Measurements from ENCODE around the gene FGA. TPM values are rescaled to one million over a fixed set of nuclear protein-coding genes. Genes with fewer than 3 reads are reported as not detected.
"Not testable (repeated sequence)": the region's sequence is repeated elsewhere in the genome, so short reads cannot be mapped to it uniquely, and the experiment has no call there.

FGA gene
- polyA plus RNA-seq, 1 donor from 2014 or later, result not detected

- H3K27me3 Mint-ChIP-seq, result peaks cover 1% of the 10 kb centered on the region
- H3K4me1 Mint-ChIP-seq, result peaks cover 7 to 15% (median 12%) of the 10 kb centered on the region in 3 donors
- no peak overlapping the region for H3K27ac Mint-ChIP-seq
- no peaks in the 10 kb centered on the region for H3K9me3 Mint-ChIP-seq
- H3K36me3 Mint-ChIP-seq, result no peaks in the 10 kb centered on the region
- H3K4me3 Mint-ChIP-seq, result no peak overlapping the region
Measured at GRCh38 chr4:154614306-154614705, 23.8 kb upstream of the FGA start.

- H3K4me3 Mint-ChIP-seq, result no peak within 1 kb of the TSS
- peaks cover 6% of the 10 kb centered on the region for H3K27me3 Mint-ChIP-seq
- H3K9me3 Mint-ChIP-seq, result no peaks in the 10 kb centered on the region
- no peaks in the 10 kb centered on the region for H3K36me3 Mint-ChIP-seq
- no peak within 1 kb of the TSS for H3K27ac Mint-ChIP-seq
- H3K4me1 Mint-ChIP-seq, result peaks cover 7 to 12% (median 11%) of the 10 kb centered on the region in 3 donors
Measured at GRCh38 chr4:154612472-154613414, 22.2 kb upstream of the FGA start, which contains the start of gene FGG. Gene FGG (minus strand): TSS chr4:154612656. CDS start chr4:154612609, 47 bp downstream.

- peaks cover 6% of the 10 kb centered on the region for H3K27me3 Mint-ChIP-seq
- no peaks in the 10 kb centered on the region for H3K9me3 Mint-ChIP-seq
- H3K4me1 Mint-ChIP-seq, result peaks cover 4 to 7% (median 6%) of the 10 kb centered on the region in 3 donors
- no peaks in the 10 kb centered on the region for H3K36me3 Mint-ChIP-seq
- no peak overlapping the region for H3K4me3 Mint-ChIP-seq
- H3K27ac Mint-ChIP-seq, result no peak overlapping the region
Measured at GRCh38 chr4:154611833-154612232, 21.3 kb upstream of the FGA start.

- Mint-ChIP-seq H3K4me1 (no peaks in the 10 kb centered on the region), H3K9me3 (no peaks in the 10 kb centered on the region), H3K27ac (no peak overlapping the region), H3K27me3 (peaks cover 5% of the 10 kb centered on the region), H3K36me3 (no peaks in the 10 kb centered on the region), H3K4me3 (no peak overlapping the region)
Measured at GRCh38 chr4:154610582-154610981, 20.0 kb upstream of the FGA start.

- Mint-ChIP-seq H3K4me1 (no peaks in the 10 kb centered on the region), H3K27ac (no peak overlapping the region), H3K27me3 (peaks cover 8% of the 10 kb centered on the region), H3K36me3 (peaks cover 2% of the 10 kb centered on the region), H3K4me3 (no peak overlapping the region), H3K9me3 (no peaks in the 10 kb centered on the region)
Measured at GRCh38 chr4:154609532-154609931, 19.0 kb upstream of the FGA start.

- peaks cover 2% of the 10 kb centered on the region for H3K36me3 Mint-ChIP-seq
- H3K27me3 Mint-ChIP-seq, result peaks cover 8% of the 10 kb centered on the region
- no peak overlapping the region for H3K4me3 Mint-ChIP-seq
- no peaks in the 10 kb centered on the region for H3K9me3 Mint-ChIP-seq
- H3K4me1 Mint-ChIP-seq, result no peaks in the 10 kb centered on the region
- no peak overlapping the region for H3K27ac Mint-ChIP-seq
Measured at GRCh38 chr4:154608361-154609252, 18.1 kb upstream of the FGA start.

- H3K36me3 Mint-ChIP-seq, result peaks cover 2% of the 10 kb centered on the region
- no peak overlapping the region for H3K4me3 Mint-ChIP-seq
- H3K9me3 Mint-ChIP-seq, result no peaks in the 10 kb centered on the region
- peaks cover 11% of the 10 kb centered on the region for H3K27me3 Mint-ChIP-seq
- peaks cover 0 to 1% (median 0%) of the 10 kb centered on the region in 3 donors for H3K4me1 Mint-ChIP-seq
- H3K27ac Mint-ChIP-seq, result no peak overlapping the region
Measured at GRCh38 chr4:154606728-154607723, 16.5 kb upstream of the FGA start.

GRCh38 chr4:154604696-154605200, 14.2 kb upstream of the FGA start:
- H3K27me3 Mint-ChIP-seq, result peaks cover 12% of the 10 kb centered on the region
- H3K9me3 Mint-ChIP-seq, result peaks cover 0 to 2% (median 0%) of the 10 kb centered on the region in 3 donors
- H3K4me3 Mint-ChIP-seq, result no peak overlapping the region

GRCh38 chr4:154603033-154603943, 12.7 kb upstream of the FGA start:
- H3K4me1 Mint-ChIP-seq, result peaks cover 0 to 1% (median 0%) of the 10 kb centered on the region in 3 donors
- peaks cover 0 to 2% (median 0%) of the 10 kb centered on the region in 3 donors for H3K9me3 Mint-ChIP-seq
- peaks cover 7% of the 10 kb centered on the region for H3K27me3 Mint-ChIP-seq
- no peak overlapping the region for H3K4me3 Mint-ChIP-seq
- peaks cover 2% of the 10 kb centered on the region for H3K36me3 Mint-ChIP-seq
- peak overlapping the region in 1 of 3 donors; percentile 83 for H3K27ac Mint-ChIP-seq

More at GRCh38 chr4:154604696-154605200, 14.2 kb upstream of the FGA start:
- Mint-ChIP-seq H3K36me3 (peaks cover 2% of the 10 kb centered on the region), H3K4me1 (peaks cover 0 to 1% (median 0%) of the 10 kb centered on the region in 3 donors), H3K27ac (no peak overlapping the region)

- Mint-ChIP-seq H3K4me1 (peaks cover 0 to 1% (median 0%) of the 10 kb centered on the region in 3 donors), H3K4me3 (no peak overlapping the region), H3K36me3 (peaks cover 2% of the 10 kb centered on the region), H3K27me3 (peaks cover 7% of the 10 kb centered on the region), H3K27ac (no peak overlapping the region), H3K9me3 (peaks cover 0 to 2% (median under 1%) of the 10 kb centered on the region in 3 donors)
Measured at GRCh38 chr4:154602404-154603020, 12.0 kb upstream of the FGA start.

- H3K27me3 Mint-ChIP-seq, result peaks cover 3% of the 10 kb centered on the region
- peaks cover 0 to 2% (median 1%) of the 10 kb centered on the region in 3 donors for H3K9me3 Mint-ChIP-seq
- H3K27ac Mint-ChIP-seq, result no peak overlapping the region
- H3K4me1 Mint-ChIP-seq, result peaks cover 0 to 1% (median 0%) of the 10 kb centered on the region in 3 donors
- H3K36me3 Mint-ChIP-seq, result no peaks in the 10 kb centered on the region
- no peak overlapping the region for H3K4me3 Mint-ChIP-seq
Measured at GRCh38 chr4:154597798-154598774, 7.5 kb upstream of the FGA start.

- H3K4me3 Mint-ChIP-seq, H3K4me1 Mint-ChIP-seq, H3K27ac Mint-ChIP-seq, H3K27me3 Mint-ChIP-seq, H3K9me3 Mint-ChIP-seq, H3K36me3 Mint-ChIP-seq: not testable (repeated sequence)
Measured at GRCh38 chr4:154597281-154597680, 6.7 kb upstream of the FGA start.

Measured in IgD-negative memory B cell (primary cell).